ENCODE measurements around the gene CDC14A. TPM values are rescaled to one million over a fixed set of nuclear protein-coding genes. Genes with fewer than 3 reads are reported as not detected.

CDC14A gene
- total RNA-seq, 2 donors from 2014 or later: 10.6 to 11.3 TPM

DNA sequence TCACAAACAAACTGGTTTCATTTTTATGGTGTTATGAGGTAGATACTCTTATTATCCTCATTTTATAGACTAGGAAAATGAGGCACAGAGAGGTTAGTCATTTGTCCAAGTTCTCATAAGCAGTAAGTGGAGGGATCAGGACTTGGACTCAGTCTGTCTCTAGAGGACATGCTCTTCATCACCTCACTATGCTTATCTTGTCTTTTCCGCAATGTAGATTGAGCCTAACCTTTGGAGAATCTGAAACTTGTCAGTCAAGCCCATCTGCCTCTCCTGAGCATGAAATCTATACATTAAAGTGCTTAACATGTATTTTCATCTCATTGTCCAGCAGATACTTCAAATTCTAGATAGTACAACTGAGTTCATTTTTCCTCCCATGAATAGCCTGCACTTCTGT lies 11.8 kb upstream of the CDC14A start:
- ATAC-seq (ENCODE audit: insufficient number of reproducible peaks, low FRiP score, low read depth): no peak
- TF ChIP-seq, protein P1, sequence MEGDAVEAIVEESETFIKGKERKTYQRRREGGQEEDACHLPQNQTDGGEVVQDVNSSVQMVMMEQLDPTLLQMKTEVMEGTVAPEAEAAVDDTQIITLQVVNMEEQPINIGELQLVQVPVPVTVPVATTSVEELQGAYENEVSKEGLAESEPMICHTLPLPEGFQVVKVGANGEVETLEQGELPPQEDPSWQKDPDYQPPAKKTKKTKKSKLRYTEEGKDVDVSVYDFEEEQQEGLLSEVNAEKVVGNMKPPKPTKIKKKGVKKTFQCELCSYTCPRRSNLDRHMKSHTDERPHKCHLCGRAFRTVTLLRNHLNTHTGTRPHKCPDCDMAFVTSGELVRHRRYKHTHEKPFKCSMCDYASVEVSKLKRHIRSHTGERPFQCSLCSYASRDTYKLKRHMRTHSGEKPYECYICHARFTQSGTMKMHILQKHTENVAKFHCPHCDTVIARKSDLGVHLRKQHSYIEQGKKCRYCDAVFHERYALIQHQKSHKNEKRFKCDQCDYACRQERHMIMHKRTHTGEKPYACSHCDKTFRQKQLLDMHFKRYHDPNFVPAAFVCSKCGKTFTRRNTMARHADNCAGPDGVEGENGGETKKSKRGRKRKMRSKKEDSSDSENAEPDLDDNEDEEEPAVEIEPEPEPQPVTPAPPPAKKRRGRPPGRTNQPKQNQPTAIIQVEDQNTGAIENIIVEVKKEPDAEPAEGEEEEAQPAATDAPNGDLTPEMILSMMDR (IDR thresholded peaks at IDR 0.05): no peak
- no peak for DNase-seq (ENCODE audit: low spot score)
- no peak overlapping the region for H3K4me3 ChIP-seq
- no peaks in the 10 kb centered on the region for H3K4me1 ChIP-seq (ENCODE audit: control insufficient read depth in 1 of 2, low read depth in 2 of 2)
- H3K27ac ChIP-seq: no peak overlapping the region
- no peaks in the 10 kb centered on the region for H3K9me3 ChIP-seq
- no peaks in the 10 kb centered on the region for H3K36me3 ChIP-seq
- no peaks in the 10 kb centered on the region for H3K27me3 ChIP-seq (replicated peaks; ENCODE audit: insufficient read depth)

DNA sequence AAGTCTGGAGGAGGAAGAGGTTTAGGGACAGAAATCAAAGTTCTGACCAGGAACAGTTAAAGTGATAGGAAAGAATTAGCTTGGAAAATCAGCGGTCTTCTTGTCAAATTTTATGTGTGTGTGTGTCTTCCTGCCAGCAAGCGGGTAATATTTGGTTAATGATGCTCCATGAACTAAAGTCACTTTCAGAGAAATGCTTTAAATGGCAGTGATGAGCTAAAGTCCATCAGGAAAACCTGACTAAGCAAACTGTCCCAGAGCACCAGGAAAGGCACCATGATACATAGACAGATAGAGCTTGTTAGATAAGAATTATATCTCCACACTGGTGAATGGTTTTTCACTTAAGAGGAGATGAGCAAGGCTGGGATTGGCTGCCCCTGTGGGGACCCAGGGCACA lies 10.0 kb upstream of the CDC14A start:
- H3K4me3 ChIP-seq: no peak overlapping the region
- no peaks in the 10 kb centered on the region for H3K27me3 ChIP-seq (replicated peaks; ENCODE audit: insufficient read depth)
- H3K4me1 ChIP-seq (ENCODE audit: control insufficient read depth in 1 of 2, low read depth in 2 of 2): no peaks in the 10 kb centered on the region
- no peak for ATAC-seq (ENCODE audit: insufficient number of reproducible peaks, low FRiP score, low read depth)
- H3K9me3 ChIP-seq: no peaks in the 10 kb centered on the region
- no peak overlapping the region for H3K27ac ChIP-seq
- TF ChIP-seq, protein P1 (IDR thresholded peaks at IDR 0.05): no peak
- DNase-seq (ENCODE audit: low spot score): no peak
- no peaks in the 10 kb centered on the region for H3K36me3 ChIP-seq

DNA sequence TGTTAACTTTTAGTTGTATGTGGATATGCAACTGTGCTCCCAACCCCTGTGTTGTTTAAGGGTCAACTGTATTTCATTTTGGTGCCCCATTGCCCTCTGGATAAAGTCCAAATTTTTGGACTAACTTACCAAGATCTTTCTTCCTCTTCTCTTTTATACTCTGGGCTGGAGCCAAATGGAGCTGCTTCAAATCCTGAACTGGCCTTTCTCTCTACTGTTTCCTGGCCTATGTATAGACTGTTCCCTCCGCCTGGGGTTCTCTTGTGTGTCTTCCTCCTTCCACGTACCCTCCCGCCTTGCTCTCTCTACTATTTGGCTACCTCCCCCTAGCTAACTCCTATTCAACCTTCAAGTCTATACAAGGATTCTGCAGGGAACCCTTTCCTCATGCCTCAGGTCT lies 8.4 kb upstream of the CDC14A start:
- DNase-seq (ENCODE audit: low spot score): no peak
- no peak for ATAC-seq (ENCODE audit: insufficient number of reproducible peaks, low FRiP score, low read depth)
- TF ChIP-seq, protein P1 (IDR thresholded peaks at IDR 0.05): no peak
- Histone ChIP-seq H3K4me3 (no peak overlapping the region), H3K36me3 (no peaks in the 10 kb centered on the region), H3K27ac (no peak overlapping the region), H3K27me3 (replicated peaks; ENCODE audit: insufficient read depth) (no peaks in the 10 kb centered on the region), H3K9me3 (no peaks in the 10 kb centered on the region), H3K4me1 (ENCODE audit: control insufficient read depth in 1 of 2, low read depth in 2 of 2) (no peaks in the 10 kb centered on the region)

DNA sequence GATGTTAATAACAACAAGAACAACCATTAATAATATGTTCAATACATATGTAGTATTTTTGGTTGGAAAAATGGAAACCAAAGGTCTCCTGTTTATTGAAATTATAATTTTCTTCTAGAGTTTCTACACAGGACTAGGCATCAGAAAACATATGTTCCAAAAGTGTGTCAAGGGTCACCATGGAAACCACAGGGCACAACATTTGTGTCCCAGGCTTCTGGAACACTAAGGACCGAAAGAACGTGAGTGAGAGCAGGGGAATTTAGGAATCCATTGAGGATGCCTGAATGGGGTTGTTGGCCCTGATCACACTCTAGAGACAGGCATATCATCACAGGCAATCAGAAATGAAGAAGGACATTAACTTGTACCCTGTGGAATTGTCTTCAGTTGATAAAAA lies 7.5 kb upstream of the CDC14A start:
- H3K36me3 ChIP-seq: no peaks in the 10 kb centered on the region
- ATAC-seq (ENCODE audit: insufficient number of reproducible peaks, low FRiP score, low read depth) (no peak), DNase-seq (ENCODE audit: low spot score) (no peak)
- no peak overlapping the region for H3K4me3 ChIP-seq
- H3K9me3 ChIP-seq: no peaks in the 10 kb centered on the region
- no peak overlapping the region for H3K27ac ChIP-seq
- TF ChIP-seq, protein P1 (IDR thresholded peaks at IDR 0.05): no peak
- H3K27me3 ChIP-seq (replicated peaks; ENCODE audit: insufficient read depth): no peaks in the 10 kb centered on the region
- H3K4me1 ChIP-seq (ENCODE audit: control insufficient read depth in 1 of 2, low read depth in 2 of 2): no peaks in the 10 kb centered on the region

DNA sequence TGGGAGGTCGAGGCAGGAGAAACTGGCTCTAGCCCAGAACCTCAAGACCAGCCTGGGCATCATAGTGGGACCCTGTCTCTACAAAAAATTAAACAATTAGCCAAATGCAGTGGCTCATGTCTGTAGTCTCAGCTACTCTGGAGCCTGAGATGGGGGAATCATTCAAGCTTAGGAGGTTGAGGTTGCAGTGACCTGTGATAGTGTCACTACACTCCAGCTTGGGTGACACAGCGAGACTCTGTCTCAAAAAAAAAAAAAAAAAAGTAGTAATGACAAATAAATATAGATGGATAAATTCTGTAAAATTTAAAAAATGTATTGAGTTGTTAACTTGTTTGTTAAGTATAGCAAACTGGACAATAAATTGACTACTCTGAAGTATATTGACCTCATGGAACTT lies 5.9 kb upstream of the CDC14A start:
- Histone ChIP-seq H3K36me3 (no peaks in the 10 kb centered on the region), H3K27me3 (replicated peaks; ENCODE audit: insufficient read depth) (no peaks in the 10 kb centered on the region), H3K4me1 (ENCODE audit: control insufficient read depth in 1 of 2, low read depth in 2 of 2) (no peaks in the 10 kb centered on the region), H3K4me3 (no peak overlapping the region), H3K9me3 (no peaks in the 10 kb centered on the region), H3K27ac (no peak overlapping the region)
- ATAC-seq (ENCODE audit: insufficient number of reproducible peaks, low FRiP score, low read depth): no peak
- TF ChIP-seq, protein P1 (IDR thresholded peaks at IDR 0.05): no peak
- no peak for DNase-seq (ENCODE audit: low spot score)
